ENCODE measurements around the gene PLCL2.

GRCh38 chr3:17055374-17056276, 170.9 kb downstream of the PLCL2 start:
- TF ChIP-seq EZH2 (IDR thresholded peaks at IDR 0.05) (no peak), CTCF (IDR thresholded peaks at IDR 0.05) (no peak)
